Mucosa of stomach (tissue), 1 donor: ENCODE results near the gene SH2D3C.

ENCODE experiments used
- H3K27me3 ChIP-seq: one replicate; pipeline ENCODE4 v1.7.0; 2013; ENCODE audit warnings: mild to moderate bottlenecking, low read length; ENCODE audit not compliant: control insufficient read depth, insufficient read depth
- H3K36me3 ChIP-seq: one replicate; pipeline ENCODE4 v1.7.0; 2013; ENCODE audit warnings: low read length; ENCODE audit not compliant: control insufficient read depth, insufficient read depth
- H3K4me1 ChIP-seq: one replicate; pipeline ENCODE4 v1.7.0; 2013; ENCODE audit warnings: mild to moderate bottlenecking, low read length; ENCODE audit not compliant: control insufficient read depth, insufficient read depth
- H3K4me3 ChIP-seq: one replicate; pipeline ENCODE4 v1.7.0; 2013; ENCODE audit warnings: low read length
- H3K9ac ChIP-seq: one replicate; pipeline ENCODE4 v1.7.0; 2013; ENCODE audit warnings: mild to moderate bottlenecking, low read length, moderate library complexity
- H3K9me3 ChIP-seq: one replicate; pipeline ENCODE4 v1.7.0; 2013; ENCODE audit warnings: mild to moderate bottlenecking, low read length, moderate library complexity; ENCODE audit not compliant: control insufficient read depth
- donor health status: Pancreatic carcinoma.

The SH2D3C gene

GRCh38 chr9:127777368-127777980, 992 bp downstream of the SH2D3C start:
- H3K9ac ChIP-seq = no peak overlapping the region
- H3K4me1 ChIP-seq = peaks cover 4% of the 10 kb centered on the region
- no peaks in the 10 kb centered on the region for H3K27me3 ChIP-seq
- no peaks in the 10 kb centered on the region for H3K36me3 ChIP-seq
- no peaks in the 10 kb centered on the region for H3K9me3 ChIP-seq
- no peak overlapping the region for H3K4me3 ChIP-seq

DNA sequence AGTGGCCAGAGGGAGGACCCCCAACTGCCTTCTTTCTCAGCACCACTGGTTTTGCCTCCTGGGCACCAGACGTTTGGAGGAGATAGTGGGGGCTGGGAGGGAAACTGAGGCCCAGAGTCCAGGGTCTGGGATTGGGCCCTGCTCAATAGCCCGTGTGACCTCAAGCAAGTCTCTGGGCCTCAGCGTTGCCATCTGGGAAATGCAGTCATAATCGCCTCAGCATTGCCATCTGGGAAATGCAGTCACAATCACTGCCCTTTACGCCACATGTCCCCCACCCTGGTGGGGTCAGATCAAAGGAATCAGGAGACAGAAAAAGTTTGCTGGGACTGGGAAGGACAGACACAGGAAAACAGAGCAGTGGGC, 1.6 kb downstream of the SH2D3C start:
- Histone ChIP-seq H3K36me3 (no peaks in the 10 kb centered on the region), H3K9ac (no peak overlapping the region), H3K4me3 (no peak overlapping the region), H3K9me3 (no peaks in the 10 kb centered on the region), H3K27me3 (no peaks in the 10 kb centered on the region), H3K4me1 (peaks cover 4% of the 10 kb centered on the region)

DNA sequence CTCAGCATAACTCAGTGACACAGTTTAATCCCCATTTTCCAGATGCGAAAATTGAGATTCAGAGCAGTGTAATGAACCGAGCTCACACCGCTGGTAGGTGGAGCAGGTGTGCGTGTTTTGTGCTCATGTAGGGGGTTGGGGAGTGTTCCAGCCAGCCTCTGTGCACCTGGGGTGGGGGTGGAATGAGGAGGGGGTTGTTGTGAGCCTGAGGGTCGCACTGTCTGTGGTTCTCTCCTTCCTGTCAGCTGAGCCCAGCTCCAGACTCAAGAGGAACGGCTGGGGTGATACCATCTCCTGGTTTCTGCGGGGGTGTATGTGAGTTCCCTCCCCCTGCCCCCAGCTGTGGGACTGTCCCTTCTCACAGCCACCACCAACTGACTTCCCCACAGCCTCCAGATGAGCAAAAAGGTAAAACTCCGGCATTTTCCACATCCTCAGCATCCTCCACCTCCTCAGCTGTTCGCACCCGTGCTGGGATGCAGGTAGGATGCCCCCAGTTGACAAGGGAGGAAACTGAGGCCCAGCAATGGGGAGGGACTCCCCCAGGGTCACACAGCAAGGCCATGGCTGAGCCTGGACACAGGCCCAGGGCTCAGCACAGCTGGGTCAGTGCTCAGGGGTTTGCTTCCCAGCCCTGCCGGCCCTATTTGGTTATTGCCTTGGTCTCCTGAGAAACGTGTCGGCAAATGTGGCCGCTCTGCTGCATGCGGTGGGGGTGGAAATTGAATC, 2.1 kb downstream of the SH2D3C start:
- Histone ChIP-seq H3K27me3 (no peaks in the 10 kb centered on the region), H3K36me3 (no peaks in the 10 kb centered on the region), H3K9me3 (no peaks in the 10 kb centered on the region), H3K9ac (no peak overlapping the region), H3K4me3 (no peak overlapping the region), H3K4me1 (peaks cover 4% of the 10 kb centered on the region)

- no peaks in the 10 kb centered on the region for H3K36me3 ChIP-seq
- H3K4me1 ChIP-seq = peaks cover 16% of the 10 kb centered on the region
- H3K27me3 ChIP-seq = no peaks in the 10 kb centered on the region
- H3K4me3 ChIP-seq = no peak overlapping the region
- no peaks in the 10 kb centered on the region for H3K9me3 ChIP-seq
- no peak overlapping the region for H3K9ac ChIP-seq
Measured at GRCh38 chr9:127773981-127774380, 4.5 kb downstream of the SH2D3C start.

DNA sequence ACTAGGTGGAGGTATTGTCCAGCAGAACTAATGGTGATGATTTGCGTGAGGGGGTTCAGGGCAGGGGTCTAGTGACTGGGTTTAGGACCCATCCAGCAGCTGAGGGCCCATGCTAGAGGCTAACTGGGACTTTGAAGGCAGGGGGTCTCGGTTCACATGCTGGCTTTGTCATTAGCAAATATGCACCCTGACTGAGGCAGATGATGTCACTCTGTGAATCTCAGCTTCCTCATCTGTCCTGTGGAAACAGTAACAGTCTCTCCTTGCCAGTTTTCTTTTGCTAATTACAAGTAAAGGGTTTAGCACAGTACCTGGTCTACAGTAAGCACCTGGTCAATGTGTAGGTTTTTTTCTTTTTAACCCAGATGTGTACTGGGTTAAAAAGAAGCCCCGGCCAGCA, 5.2 kb downstream of the SH2D3C start:
- H3K27me3 ChIP-seq = no peaks in the 10 kb centered on the region
- no peak overlapping the region for H3K4me3 ChIP-seq
- peaks cover 12% of the 10 kb centered on the region for H3K4me1 ChIP-seq
- H3K36me3 ChIP-seq = no peaks in the 10 kb centered on the region
- no peak overlapping the region for H3K9ac ChIP-seq
- no peaks in the 10 kb centered on the region for H3K9me3 ChIP-seq

- peaks cover 12% of the 10 kb centered on the region for H3K4me1 ChIP-seq
- H3K4me3 ChIP-seq = no peak overlapping the region
- H3K36me3 ChIP-seq = no peaks in the 10 kb centered on the region
- no peaks in the 10 kb centered on the region for H3K9me3 ChIP-seq
- no peaks in the 10 kb centered on the region for H3K27me3 ChIP-seq
- no peak overlapping the region for H3K9ac ChIP-seq
Measured at GRCh38 chr9:127772603-127773002, 5.9 kb downstream of the SH2D3C start.

- Histone ChIP-seq H3K9ac (no peak overlapping the region), H3K36me3 (no peaks in the 10 kb centered on the region), H3K27me3 (no peaks in the 10 kb centered on the region), H3K4me3 (no peak overlapping the region), H3K9me3 (no peaks in the 10 kb centered on the region), H3K4me1 (peaks cover 12% of the 10 kb centered on the region)
Measured at GRCh38 chr9:127771570-127772189, 6.8 kb downstream of the SH2D3C start.

DNA sequence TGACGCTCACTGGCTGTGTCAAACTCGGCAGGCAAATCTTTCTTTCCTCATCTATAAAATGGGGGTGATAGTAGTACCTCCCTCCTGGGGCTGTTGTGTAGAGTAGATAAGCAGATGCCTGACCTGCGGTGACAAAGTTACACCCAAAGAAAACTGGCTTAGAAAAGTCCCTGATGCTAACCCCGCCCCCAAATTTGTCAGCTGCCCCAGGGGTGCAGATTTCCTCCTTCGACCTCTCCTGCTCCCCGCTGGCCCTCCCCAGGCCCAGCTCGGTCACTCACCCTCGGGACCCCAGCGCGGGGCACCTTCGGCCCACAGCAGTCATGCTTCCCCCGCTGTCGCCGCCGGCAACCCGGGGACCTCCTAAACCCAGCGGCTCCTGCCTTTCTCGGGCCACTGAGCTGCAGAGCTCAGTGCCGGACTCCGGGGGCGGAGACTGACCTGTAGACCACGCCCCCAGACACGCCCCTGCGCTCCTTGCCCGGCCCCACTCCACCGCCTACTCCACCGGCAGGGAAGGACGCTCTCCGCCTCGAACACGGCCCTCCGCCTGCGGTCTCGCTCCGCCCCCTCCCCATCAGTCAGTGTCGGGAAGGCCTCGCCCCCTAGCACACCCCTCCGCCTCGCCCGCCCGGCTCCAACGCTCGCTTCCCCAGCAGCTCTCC, 7.4 kb downstream of the SH2D3C start:
- H3K9ac ChIP-seq = peak overlapping the region; percentile 50
- H3K4me1 ChIP-seq = peaks cover 12% of the 10 kb centered on the region
- no peaks in the 10 kb centered on the region for H3K27me3 ChIP-seq
- H3K9me3 ChIP-seq = no peaks in the 10 kb centered on the region
- H3K4me3 ChIP-seq = peak overlapping the region; percentile 14
- no peaks in the 10 kb centered on the region for H3K36me3 ChIP-seq

GRCh38 chr9:127770583-127770904, 7.9 kb downstream of the SH2D3C start:
- Histone ChIP-seq H3K4me3 (peak overlapping the region; percentile 14), H3K9ac (peak overlapping the region; percentile 50)

GRCh38 chr9:127769929-127770582, 8.4 kb downstream of the SH2D3C start:
- Histone ChIP-seq H3K9me3 (no peaks in the 10 kb centered on the region), H3K9ac (peak overlapping the region; percentile 50), H3K27me3 (no peaks in the 10 kb centered on the region), H3K4me3 (peak overlapping the region; percentile 14), H3K4me1 (peaks cover 12% of the 10 kb centered on the region), H3K36me3 (no peaks in the 10 kb centered on the region)

More at GRCh38 chr9:127770583-127770904, 7.9 kb downstream of the SH2D3C start:
- Histone ChIP-seq H3K4me1 (peaks cover 12% of the 10 kb centered on the region), H3K27me3 (no peaks in the 10 kb centered on the region), H3K9me3 (no peaks in the 10 kb centered on the region), H3K36me3 (no peaks in the 10 kb centered on the region)

DNA sequence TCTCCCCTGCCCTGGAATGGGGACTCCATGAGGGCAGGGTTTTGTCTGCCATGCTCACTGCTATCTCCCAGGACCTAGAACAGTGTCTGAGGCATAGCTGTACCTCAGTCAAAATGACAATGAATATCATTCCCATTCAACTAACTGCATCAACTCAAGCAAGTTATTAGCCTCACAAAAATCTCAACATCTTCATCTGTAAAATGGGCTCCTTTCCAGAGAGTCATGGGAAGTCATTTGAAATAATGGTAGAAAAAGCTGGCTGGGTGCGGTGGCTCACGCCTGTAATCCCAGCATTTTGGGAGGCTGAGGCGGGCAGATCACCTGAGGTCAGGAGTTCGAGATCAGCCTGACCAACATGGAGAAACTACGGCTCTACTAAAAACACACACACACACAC, 9.4 kb downstream of the SH2D3C start:
- Histone ChIP-seq H3K4me3 (no peak overlapping the region), H3K27me3 (no peaks in the 10 kb centered on the region), H3K9me3 (no peaks in the 10 kb centered on the region), H3K4me1 (peaks cover 12% of the 10 kb centered on the region), H3K36me3 (no peaks in the 10 kb centered on the region), H3K9ac (no peak overlapping the region)

DNA sequence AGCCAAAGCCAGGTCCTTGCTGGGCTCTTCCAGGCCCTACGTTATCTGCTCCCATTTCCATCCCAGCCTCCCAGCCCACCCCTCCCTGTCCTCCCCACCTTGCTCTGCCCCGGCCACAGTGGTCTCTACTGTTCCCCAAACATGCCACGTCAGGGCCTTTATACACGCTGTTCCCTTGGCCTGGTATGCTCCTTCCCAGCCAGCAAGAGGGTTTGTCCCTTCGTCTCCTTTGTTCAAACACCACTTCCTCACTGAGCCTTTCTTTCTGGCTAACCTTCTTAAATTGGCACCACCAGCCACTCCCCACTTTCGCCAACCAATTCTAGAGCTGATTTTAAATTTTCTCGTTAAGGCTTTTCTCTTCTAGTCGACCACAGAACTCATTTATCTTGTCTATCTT, 9.8 kb downstream of the SH2D3C start:
- Histone ChIP-seq H3K36me3 (no peaks in the 10 kb centered on the region), H3K27me3 (no peaks in the 10 kb centered on the region), H3K4me3 (no peak overlapping the region), H3K4me1 (peaks cover 12% of the 10 kb centered on the region), H3K9me3 (no peaks in the 10 kb centered on the region), H3K9ac (no peak overlapping the region)
